Subcutaneous adipose tissue (tissue), 4 donors: ENCODE data around the gene TEX50. TPM values are rescaled to one million over a fixed set of nuclear protein-coding genes. Genes with fewer than 3 reads are reported as not detected.

ENCODE experiments used
- total RNA-seq, 4 donors: library from RNA; depleted of rRNA; stranded (reverse); fragments of >200 nt; gene quantifications; one replicate each; pipeline ENCODE4 v1.1.0, GENCODE V29; 2016
- TF ChIP-seq, protein P1 (sequence below): fragments of 450-650 bp; IDR thresholded peaks from one replicate; pipeline ENCODE4 v1.5.1; 2016; ENCODE audit warnings: low read depth, mild to moderate bottlenecking, control low read depth, antibody characterized with exemption, moderate library complexity

TEX50 gene
- total RNA-seq, 4 donors from 2014 or later = not detected

DNA sequence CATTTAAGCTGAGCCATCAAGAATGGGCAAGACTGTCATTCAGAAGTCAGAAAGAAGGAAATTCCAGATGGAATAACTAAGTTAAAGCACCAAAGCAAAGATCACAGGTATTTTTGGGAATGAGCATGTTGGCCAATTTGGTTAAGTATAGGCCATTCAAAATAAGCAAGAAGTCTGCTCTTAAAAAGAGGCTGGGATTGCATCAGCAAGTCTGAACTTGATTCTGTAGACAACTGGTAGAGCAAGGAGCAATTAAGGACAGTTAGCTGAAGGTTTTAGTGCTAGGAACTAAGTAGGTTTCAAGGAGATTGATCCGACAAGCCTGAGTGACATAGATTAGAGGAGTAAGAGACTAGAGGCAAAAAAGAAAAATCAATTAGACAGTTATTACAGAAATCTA lies 26.1 kb downstream of the TEX50 start:
- TF ChIP-seq, protein P1, sequence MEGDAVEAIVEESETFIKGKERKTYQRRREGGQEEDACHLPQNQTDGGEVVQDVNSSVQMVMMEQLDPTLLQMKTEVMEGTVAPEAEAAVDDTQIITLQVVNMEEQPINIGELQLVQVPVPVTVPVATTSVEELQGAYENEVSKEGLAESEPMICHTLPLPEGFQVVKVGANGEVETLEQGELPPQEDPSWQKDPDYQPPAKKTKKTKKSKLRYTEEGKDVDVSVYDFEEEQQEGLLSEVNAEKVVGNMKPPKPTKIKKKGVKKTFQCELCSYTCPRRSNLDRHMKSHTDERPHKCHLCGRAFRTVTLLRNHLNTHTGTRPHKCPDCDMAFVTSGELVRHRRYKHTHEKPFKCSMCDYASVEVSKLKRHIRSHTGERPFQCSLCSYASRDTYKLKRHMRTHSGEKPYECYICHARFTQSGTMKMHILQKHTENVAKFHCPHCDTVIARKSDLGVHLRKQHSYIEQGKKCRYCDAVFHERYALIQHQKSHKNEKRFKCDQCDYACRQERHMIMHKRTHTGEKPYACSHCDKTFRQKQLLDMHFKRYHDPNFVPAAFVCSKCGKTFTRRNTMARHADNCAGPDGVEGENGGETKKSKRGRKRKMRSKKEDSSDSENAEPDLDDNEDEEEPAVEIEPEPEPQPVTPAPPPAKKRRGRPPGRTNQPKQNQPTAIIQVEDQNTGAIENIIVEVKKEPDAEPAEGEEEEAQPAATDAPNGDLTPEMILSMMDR = no peak

DNA sequence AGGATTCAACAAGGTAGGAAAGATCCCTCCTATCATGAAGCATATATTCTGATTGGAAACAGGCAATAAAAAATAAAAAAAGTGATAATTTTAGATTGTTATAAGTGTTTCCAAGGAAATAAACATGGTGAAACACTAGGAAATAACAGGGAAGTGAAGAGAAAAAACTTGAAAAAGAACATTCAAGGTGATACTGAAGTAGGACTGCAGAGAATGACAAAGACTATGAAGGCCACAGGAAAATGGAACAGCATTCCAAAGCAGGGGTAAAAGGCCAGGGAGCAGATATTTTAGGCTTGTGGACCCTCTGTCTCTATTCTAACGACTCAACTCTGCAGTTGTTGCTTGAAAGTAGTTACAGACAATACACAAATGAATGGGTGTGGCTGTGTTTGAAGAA lies 26.6 kb downstream of the TEX50 start:
- TF ChIP-seq, protein P1 = no peak

DNA sequence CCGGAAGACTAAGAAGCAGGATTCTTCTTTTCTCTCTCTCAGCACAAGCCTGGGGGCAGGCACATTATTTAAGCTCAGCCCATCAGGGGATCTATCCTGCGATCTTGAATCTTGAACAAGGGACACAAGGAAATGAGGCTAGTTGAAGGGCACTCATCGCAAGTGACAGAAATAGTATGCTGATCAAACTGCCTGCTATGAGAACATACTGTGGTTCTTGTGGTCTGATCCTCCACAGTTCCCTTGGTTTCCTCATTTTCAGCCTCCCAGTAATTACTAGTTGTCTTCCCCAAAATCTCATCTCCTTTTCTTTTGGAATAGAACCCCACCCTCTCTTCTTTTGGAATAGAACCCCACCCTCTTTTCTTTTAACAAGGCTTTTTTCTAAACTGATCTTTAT lies 28.0 kb downstream of the TEX50 start:
- TF ChIP-seq, protein P1 = no peak

DNA sequence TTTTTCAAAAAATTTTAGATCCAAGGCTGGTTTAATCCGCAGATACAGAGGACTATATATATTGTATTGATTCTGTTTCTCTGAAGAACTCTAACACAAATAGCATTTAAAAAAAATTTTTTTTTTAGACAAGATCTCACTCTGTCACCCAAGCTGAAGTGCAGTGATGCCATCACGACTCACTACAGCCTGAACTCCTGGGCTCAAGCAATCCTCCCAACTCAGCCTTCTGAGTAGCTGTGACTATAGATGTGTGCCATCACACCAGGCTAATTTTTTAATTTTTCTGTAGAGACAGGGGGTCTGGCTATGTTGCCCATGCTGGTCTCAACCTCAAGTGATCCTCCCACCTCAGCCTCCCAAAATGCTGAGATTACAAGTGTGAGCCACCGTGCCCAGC lies 31.5 kb downstream of the TEX50 start:
- TF ChIP-seq, protein P1 = no peak

GRCh38 chr1:173669491-173669941 lies 34.4 kb downstream of the TEX50 start, which contains the start of gene ANKRD45:
TSS of gene ANKRD45 (minus strand) at chr1:173669851. CDS start at chr1:173659418, 10,433 bp downstream.
- TF ChIP-seq, protein P1 = no peak

- TF ChIP-seq, protein P1 = no peak
Observed at GRCh38 chr1:173682184-173682583, 47.0 kb downstream of the TEX50 start.

Other genes with a start within 250 kb of the TEX50 start
- gene PRDX6, start 158.0 kb upstream of the TEX50 start, total RNA-seq = 1,000 to 10,000 TPM in 1 of 4 donors, 100 to 1,000 TPM in 3; 416 to 1,193 (median 608) TPM
- under 1 TPM in 1 of 4 donors, not detected in 3; 0.34 TPM for gene SLC9C2, start 32.3 kb upstream of the TEX50 start, total RNA-seq
- under 1 TPM in 1 of 4 donors, not detected in 3; 0.34 TPM for gene ANKRD45, start 34.5 kb downstream of the TEX50 start, total RNA-seq
- 10 to 100 TPM; 27.7 to 45.2 (median 44.4) TPM for gene KLHL20, start 79.6 kb downstream of the TEX50 start, total RNA-seq
- gene DARS2, start 189.3 kb downstream of the TEX50 start, total RNA-seq = 10 to 100 TPM; 13.3 to 21.4 (median 15.6) TPM
- gene CENPL, start 189.5 kb downstream of the TEX50 start, total RNA-seq = 1 to 10 TPM; 4.9 to 8.5 (median 6.2) TPM
- gene GAS5, start 232.7 kb downstream of the TEX50 start, total RNA-seq = 100 to 1,000 TPM; 330 to 419 (median 355) TPM
- 10 to 100 TPM; 15.8 to 17.6 (median 17.2) TPM for gene ZBTB37, start 233.0 kb downstream of the TEX50 start, total RNA-seq